Measurements from ENCODE around the gene SLC24A3.

DNA sequence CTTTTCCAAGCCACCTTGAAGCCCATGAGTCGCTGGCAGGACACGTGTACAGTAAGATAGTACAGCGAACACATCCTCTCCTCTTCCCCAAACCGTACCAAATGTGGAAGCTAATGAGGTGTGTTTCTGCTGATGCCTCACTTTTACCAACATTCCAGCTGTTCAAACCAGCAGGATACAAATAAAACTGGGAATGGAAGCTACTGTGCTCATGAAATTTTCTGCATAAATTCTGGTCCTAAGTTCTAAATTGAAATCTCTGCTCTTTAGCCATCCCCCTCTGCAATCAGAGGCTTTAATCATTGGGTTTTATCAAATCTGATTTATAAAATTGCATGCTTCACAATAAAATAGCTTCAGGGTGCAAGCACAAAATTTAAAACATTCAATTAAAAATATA lies 463.8 kb downstream of the SLC24A3 start:
- no peak for TF ChIP-seq EZH2 (IDR thresholded peaks at IDR 0.05; ENCODE audit: low read length)
- TF ChIP-seq, protein P1, sequence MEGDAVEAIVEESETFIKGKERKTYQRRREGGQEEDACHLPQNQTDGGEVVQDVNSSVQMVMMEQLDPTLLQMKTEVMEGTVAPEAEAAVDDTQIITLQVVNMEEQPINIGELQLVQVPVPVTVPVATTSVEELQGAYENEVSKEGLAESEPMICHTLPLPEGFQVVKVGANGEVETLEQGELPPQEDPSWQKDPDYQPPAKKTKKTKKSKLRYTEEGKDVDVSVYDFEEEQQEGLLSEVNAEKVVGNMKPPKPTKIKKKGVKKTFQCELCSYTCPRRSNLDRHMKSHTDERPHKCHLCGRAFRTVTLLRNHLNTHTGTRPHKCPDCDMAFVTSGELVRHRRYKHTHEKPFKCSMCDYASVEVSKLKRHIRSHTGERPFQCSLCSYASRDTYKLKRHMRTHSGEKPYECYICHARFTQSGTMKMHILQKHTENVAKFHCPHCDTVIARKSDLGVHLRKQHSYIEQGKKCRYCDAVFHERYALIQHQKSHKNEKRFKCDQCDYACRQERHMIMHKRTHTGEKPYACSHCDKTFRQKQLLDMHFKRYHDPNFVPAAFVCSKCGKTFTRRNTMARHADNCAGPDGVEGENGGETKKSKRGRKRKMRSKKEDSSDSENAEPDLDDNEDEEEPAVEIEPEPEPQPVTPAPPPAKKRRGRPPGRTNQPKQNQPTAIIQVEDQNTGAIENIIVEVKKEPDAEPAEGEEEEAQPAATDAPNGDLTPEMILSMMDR (optimal IDR thresholded peaks at IDR 0.05 in 1 of 3, IDR thresholded peaks at IDR 0.05 in 1 of 3, conservative IDR thresholded peaks at IDR 0.05 in 1 of 3; ENCODE audit: extremely low read depth in 1 of 3, insufficient read depth in 2 of 3, low read length in 3 of 3): no peak
